GM12878 (cell line): Measurements from ENCODE around the gene RPL13A. TPM values are rescaled to one million over a fixed set of nuclear protein-coding genes. Genes with fewer than 3 reads are reported as not detected.
A peak's percentile ranks its signal among the peaks of the same experiment; 100 is the strongest.

Experiments used
- ATAC-seq: fragments of 200-7000 bp; cut with Tn5 transposase; 3 replicates; pipeline ENCODE4 v1.9.1; 2020; ENCODE audit warnings: mild to moderate bottlenecking, moderate library complexity
- BruUV-seq: library from RNA; stranded (reverse); fragments of 400-500 nt; replicated peaks from 2 replicates; lab custom pipeline; 2021; lab: Mats Ljungman, UMichigan
- CTCF ChIA-PET: fragments of 300-600 bp; sonication (Branson Sonifier 250); formaldehyde crosslinking; extraction: SDS; loops from one replicate; lab custom pipeline; 2021; ENCODE audit warnings: inconsistent platforms; lab: Yijun Ruan, JAX
- POLR2A ChIA-PET: fragments of 350-600 bp; formaldehyde crosslinking; extraction: SDS; loops from one replicate; lab custom pipeline; 2021; ENCODE audit warnings: inconsistent platforms; lab: Charles Lee
- RAD21 ChIA-PET: fragments of 300-600 bp; sonication (Branson Sonifier 250); formaldehyde crosslinking; loops from one replicate; lab custom pipeline; 2023; ENCODE audit warnings: antibody characterized with exemption; ENCODE audit not compliant: unreplicated experiment; lab: Charles Lee
- SMC1A ChIA-PET: fragments of 300-600 bp; sonication (Branson Sonifier 250); formaldehyde crosslinking; loops from one replicate; lab custom pipeline; 2023; ENCODE audit not compliant: unreplicated experiment, uncharacterized antibody; lab: Charles Lee
- DNase-seq: peaks from one replicate; pipeline ENCODE4 v3.0.0-alpha.2; 2011; ENCODE audit warnings: low read depth, low spot score
- FAIRE-seq: peaks from 3 replicates; lab custom pipeline; 2011; peaks lifted over from hg19 to GRCh38; lab: Jason Lieb, UNC
- H2AFZ ChIP-seq: 2 replicates; pipeline ENCODE4 v1.6.0; 2011; ENCODE audit warnings: low read depth, low read length, control low read depth; ENCODE audit not compliant: control insufficient read depth
- H3K27ac ChIP-seq: 2 replicates; pipeline ENCODE4 v1.5.1; 2011; ENCODE audit warnings: control low read depth; ENCODE audit not compliant: control insufficient read depth, insufficient read depth
- H3K27me3 ChIP-seq, 2 experiments: replicated peaks in 1 of 2; 2 replicates each; pipeline versions ENCODE4 v1.6.0 to v1.6.1; 2011; ENCODE audit warnings: low read length in 1 of 2; ENCODE audit not compliant: control insufficient read depth in 2 of 2, insufficient read depth in 2 of 2
- H3K36me3 ChIP-seq, 2 experiments: 2 replicates each; pipeline ENCODE4 v1.5.1; 2011; ENCODE audit warnings: low read length in 1 of 2; ENCODE audit not compliant: control insufficient read depth in 2 of 2, insufficient read depth in 2 of 2
- H3K4me1 ChIP-seq: 2 replicates; pipeline ENCODE4 v1.6.1; 2011; ENCODE audit warnings: mild to moderate bottlenecking, low read length, moderate library complexity, mixed read lengths; ENCODE audit not compliant: control insufficient read depth, insufficient read depth
- H3K4me2 ChIP-seq: 2 replicates; pipeline ENCODE4 v1.6.0; 2011; ENCODE audit warnings: control low read depth; ENCODE audit not compliant: control insufficient read depth, insufficient read depth
- H3K4me3 ChIP-seq: fragments of 200-600 bp; sonication (generic); 2 replicates; pipeline ENCODE4 v1.5.1; 2016
- H3K79me2 ChIP-seq: 2 replicates; pipeline ENCODE4 v1.6.0; 2011; ENCODE audit warnings: low read length; ENCODE audit not compliant: control insufficient read depth, insufficient read depth
- H3K9ac ChIP-seq: 2 replicates; pipeline ENCODE4 v1.8.0; 2011; ENCODE audit warnings: low read length, control low read depth, mixed read lengths; ENCODE audit not compliant: control insufficient read depth, insufficient read depth
- H3K9me3 ChIP-seq: replicated peaks from 3 replicates; pipeline ENCODE4 v1.5.1; 2011; ENCODE audit warnings: mild to moderate bottlenecking, low read length; ENCODE audit not compliant: control insufficient read depth, insufficient read depth
- H4K20me1 ChIP-seq: 2 replicates; pipeline ENCODE4 v1.6.0; 2011; ENCODE audit not compliant: control insufficient read depth, insufficient read depth
- ATF7 ChIP-seq: fragments of 450-650 bp; IDR thresholded peaks from 2 replicates; pipeline ENCODE4 v1.6.1; 2016; ENCODE audit warnings: low read depth, mild to moderate bottlenecking
- FOXM1 ChIP-seq: IDR thresholded peaks from 2 replicates; pipeline ENCODE4 v1.6.1; 2012; ENCODE audit warnings: low read depth, mild to moderate bottlenecking, inconsistent platforms, low read length, moderate library complexity
- NR2C1 ChIP-seq: fragments of 450-650 bp; IDR thresholded peaks from 2 replicates; pipeline ENCODE4 v1.6.1; 2017; ENCODE audit warnings: antibody characterized with exemption, mild to moderate bottlenecking, moderate library complexity
- POLR2AphosphoS2 ChIP-seq: IDR thresholded peaks from 2 replicates; pipeline ENCODE4 v1.6.1; 2011; ENCODE audit warnings: low read depth, mild to moderate bottlenecking, low read length, improper control_type of control experiment, moderate library complexity
- ZNF622 ChIP-seq: fragments of 450-650 bp; IDR thresholded peaks from 2 replicates; pipeline ENCODE4 v1.6.1; 2017; ENCODE audit warnings: mild to moderate bottlenecking, inconsistent platforms
- WGBS: methylation state at CpG from one replicate; pipeline ENCODE4 v1.1.6; 2016; ENCODE audit warnings: low lambda C conversion rate; ENCODE audit not compliant: insufficient replicate concordance, insufficient coverage; ENCODE audit errors: missing lambda C conversion rate; 5-methylcytosine and 5-hydroxymethylcytosine counted together
- in situ Hi-C: fragments of 300-500 bp; cut with MboI; formaldehyde crosslinking; loops from 9 replicates; pipeline ENCODE4 v1.14.3; 2018; ENCODE audit warnings: mixed read lengths
- intact Hi-C: fragments of 100-400 bp; cut with micrococcal nuclease; formaldehyde crosslinking; loops from one replicate; pipeline ENCODE4 v1.14.2; 2022; ENCODE audit not compliant: unreplicated experiment
- polyA plus RNA-seq, 11 experiments: library from polyadenylated mRNA; depleted of rRNA in 4 of 11; unstranded in 6 of 11; stranded (reverse) in 5 of 11; fragments of >200 nt; fragmentation: Nextera tagmentation in 4 of 11; fragmentation: Illumina TruSeq in 1 of 11; extraction: Ambion mirVana in 4 of 11; extraction: Trizol in 1 of 11; gene quantifications; 1 replicate in 1 of 11; 2 replicates in 10 of 11; pipeline versions ENCODE4 v1.2.1 to v1.2.3, GENCODE V29; 2011 to 2016; ENCODE audit warnings: inconsistent platforms in 2 of 11, missing spikeins in 2 of 11, low read depth in 1 of 11
- total RNA-seq, 4 experiments: library from RNA; depleted of rRNA in 3 of 4; stranded (reverse); fragments of >200 nt in 3 of 4; fragmentation: Illumina TruSeq in 1 of 4; extraction: Trizol in 1 of 4; gene quantifications; 2 replicates each; pipeline versions ENCODE4 v1.2.1 to v1.2.3, GENCODE V29; 2013 to 2021
- TF ChIP-seq, protein P1 (sequence below): IDR thresholded peaks from 2 replicates; pipeline ENCODE4 v1.6.1; 2012; ENCODE audit warnings: low read depth, low read length, improper control_type of control experiment
- TF ChIP-seq, protein P2 (sequence below): fragments of 450-650 bp; IDR thresholded peaks from 2 replicates; pipeline ENCODE4 v1.6.1; 2017; ENCODE audit warnings: low read depth, mild to moderate bottlenecking, moderate library complexity

The RPL13A gene
- total and polyA plus RNA-seq, 10 of the 15 experiments (the other 5 are each of a cell fraction or from before 2014, with no cell fraction given): 1,426 to 8,961 (median 4,266) TPM

GRCh38 chr19:49447485-49448431 is 39.6 kb upstream of the RPL13A start:
- H3K27ac ChIP-seq: no peak overlapping the region
- CTCF ChIA-PET: interaction anchor here (0.6 to 1.3 kb wide), 3 partner anchors 25 to 170 kb away, joined by 3 to 5 read pairs (median 3); partner anchors contain the start of gene FLT3LG
- peaks cover 5% of the 10 kb centered on the region for H3K4me1 ChIP-seq
- peaks cover 19% of the 10 kb centered on the region for H3K79me2 ChIP-seq
- no peak for DNase-seq
- no peak overlapping the region for H3K9ac ChIP-seq
- no peak overlapping the region for H3K4me2 ChIP-seq
- no peaks in the 10 kb centered on the region; the same call in 1 of the 2 replicates for H4K20me1 ChIP-seq
- WGBS: 93% methylated on average over 27 of the region's 32 CpGs
- SMC1A ChIA-PET: interaction anchor here (0.9 to 3.4 kb wide), 2 partner anchors 23 to 26 kb away, joined by 4 to 11 read pairs; partner anchors contain the start of gene FLT3LG
- RAD21 ChIA-PET: no interaction called here
- POLR2A ChIA-PET: interaction anchor here (2.4 kb wide), 1 partner anchor 23 kb away, joined by 5 read pairs; no protein-coding TSS in a partner anchor
- no peak overlapping the region for H2AFZ ChIP-seq
- in situ Hi-C loops: no loop called here
- peaks cover 2 to 6% of the 10 kb centered on the region in 2 experiments; a peak in 3 of 4 replicates for H3K36me3 ChIP-seq
- no peak for TF ChIP-seq FOXM1
- no peak for TF ChIP-seq ATF7
- TF ChIP-seq ZNF622: no peak
- TF ChIP-seq, protein P1, sequence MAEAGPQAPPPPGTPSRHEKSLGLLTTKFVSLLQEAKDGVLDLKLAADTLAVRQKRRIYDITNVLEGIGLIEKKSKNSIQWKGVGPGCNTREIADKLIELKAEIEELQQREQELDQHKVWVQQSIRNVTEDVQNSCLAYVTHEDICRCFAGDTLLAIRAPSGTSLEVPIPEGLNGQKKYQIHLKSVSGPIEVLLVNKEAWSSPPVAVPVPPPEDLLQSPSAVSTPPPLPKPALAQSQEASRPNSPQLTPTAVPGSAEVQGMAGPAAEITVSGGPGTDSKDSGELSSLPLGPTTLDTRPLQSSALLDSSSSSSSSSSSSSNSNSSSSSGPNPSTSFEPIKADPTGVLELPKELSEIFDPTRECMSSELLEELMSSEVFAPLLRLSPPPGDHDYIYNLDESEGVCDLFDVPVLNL: no peak
- TF ChIP-seq, protein P2, sequence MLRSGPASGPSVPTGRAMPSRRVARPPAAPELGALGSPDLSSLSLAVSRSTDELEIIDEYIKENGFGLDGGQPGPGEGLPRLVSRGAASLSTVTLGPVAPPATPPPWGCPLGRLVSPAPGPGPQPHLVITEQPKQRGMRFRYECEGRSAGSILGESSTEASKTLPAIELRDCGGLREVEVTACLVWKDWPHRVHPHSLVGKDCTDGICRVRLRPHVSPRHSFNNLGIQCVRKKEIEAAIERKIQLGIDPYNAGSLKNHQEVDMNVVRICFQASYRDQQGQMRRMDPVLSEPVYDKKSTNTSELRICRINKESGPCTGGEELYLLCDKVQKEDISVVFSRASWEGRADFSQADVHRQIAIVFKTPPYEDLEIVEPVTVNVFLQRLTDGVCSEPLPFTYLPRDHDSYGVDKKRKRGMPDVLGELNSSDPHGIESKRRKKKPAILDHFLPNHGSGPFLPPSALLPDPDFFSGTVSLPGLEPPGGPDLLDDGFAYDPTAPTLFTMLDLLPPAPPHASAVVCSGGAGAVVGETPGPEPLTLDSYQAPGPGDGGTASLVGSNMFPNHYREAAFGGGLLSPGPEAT: no peak
- no peak for TF ChIP-seq NR2C1
- TF ChIP-seq POLR2AphosphoS2: 0 out of 2 replicates have a peak, but pooled peaks have one; percentile 25
- TF ChIP-seq, all 136 proteins: peak for 1
- Histone ChIP-seq H3K9me3 (no peaks in the 10 kb centered on the region), H3K27me3 (no peaks in the 10 kb centered on the region), H3K4me3 (no peak overlapping the region)
- ATAC-seq (no peak), FAIRE-seq (no peak)
- intact Hi-C loops: no loop called here
- TSS peak; percentile 10 for BruUV-seq
